Kidney tubule cell (primary cell): Measurements from ENCODE around the gene BBX.
"Not testable (repeated sequence)": the region's sequence is repeated elsewhere in the genome, so short reads cannot be mapped to it uniquely, and the experiment has no call there.

Source experiments
- DNase-seq: peaks from one replicate; pipeline ENCODE4 v3.0.0-alpha.2; 2018; ENCODE audit warnings: low spot score

Gene BBX

GRCh38 chr3:107542665-107543064 lies 19.9 kb downstream of the BBX start:
- DNase-seq: no peak

GRCh38 chr3:107543666-107544065 lies 20.9 kb downstream of the BBX start:
- DNase-seq: peak; percentile 6

DNA sequence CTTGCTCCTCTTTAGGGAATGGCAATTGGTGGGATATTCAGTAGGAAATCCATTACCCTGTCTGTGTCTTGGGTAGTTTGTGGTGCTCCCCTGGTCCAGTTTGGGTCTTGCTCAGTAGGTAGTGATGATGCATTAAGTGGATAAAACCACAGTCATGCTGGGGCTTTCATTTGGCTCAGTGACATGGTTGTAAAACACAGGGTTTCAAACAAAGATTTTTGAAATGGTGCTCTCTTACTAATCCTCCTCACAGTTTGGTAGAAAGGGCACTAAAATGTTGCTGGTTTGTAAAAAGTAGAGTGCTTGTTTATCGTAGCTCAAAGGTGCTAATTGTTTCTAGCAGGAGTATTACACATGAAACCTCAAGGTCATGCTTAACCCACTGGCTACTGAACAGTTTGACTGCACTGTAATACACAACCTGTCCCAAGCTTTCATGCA lies 22.9 kb downstream of the BBX start:
- peak; percentile 7 for DNase-seq

- no peak for DNase-seq
These were observed 25.8 kb downstream of the BBX start for GRCh38 chr3:107548601-107549000.

- DNase-seq: no peak
These were observed 32.6 kb downstream of the BBX start for GRCh38 chr3:107555359-107555758.

GRCh38 chr3:107557743-107558142 lies 35.0 kb downstream of the BBX start:
- no peak for DNase-seq

GRCh38 chr3:107560166-107560565 lies 37.4 kb downstream of the BBX start:
- DNase-seq: no peak

DNA sequence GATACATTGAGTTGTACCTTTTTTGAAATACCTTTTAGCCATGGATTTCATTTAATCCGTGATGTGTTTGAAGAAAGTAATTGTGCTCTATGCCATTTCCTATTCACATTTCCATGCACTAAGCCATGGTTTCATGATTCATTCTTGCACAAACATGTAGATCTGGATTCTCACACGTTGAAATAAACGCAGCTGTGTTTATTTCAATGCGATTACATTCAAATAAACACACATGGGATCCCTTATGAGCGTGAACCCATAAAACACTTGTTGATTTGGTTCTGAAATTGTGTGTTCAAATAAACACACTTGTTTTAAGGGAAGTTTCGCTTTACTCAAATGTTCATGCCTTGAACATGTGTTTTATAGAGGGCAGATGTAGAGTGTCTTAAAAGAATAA lies 39.2 kb downstream of the BBX start:
- no peak for DNase-seq

- DNase-seq: no peak
These were observed 40.3 kb downstream of the BBX start for GRCh38 chr3:107562969-107563529.

DNA sequence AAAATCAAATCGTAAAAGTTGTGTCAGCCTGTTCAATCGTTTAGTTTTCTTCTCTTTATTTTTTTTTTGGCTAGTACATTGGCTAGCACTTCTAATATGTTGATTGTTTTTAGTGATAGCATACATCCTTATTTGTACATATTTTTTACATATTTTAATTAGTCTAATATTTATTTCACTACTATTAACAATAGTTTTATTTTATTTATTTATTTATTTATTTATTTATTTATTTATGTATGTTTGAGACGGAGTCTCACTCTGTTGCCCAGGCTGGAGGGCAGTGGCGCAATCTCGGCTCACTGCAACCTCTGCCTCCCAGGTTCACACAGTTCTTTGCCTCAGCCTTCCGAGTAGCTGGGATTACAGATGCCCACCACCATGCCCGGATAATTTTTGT lies 42.5 kb downstream of the BBX start:
- not testable (repeated sequence) for DNase-seq

DNA sequence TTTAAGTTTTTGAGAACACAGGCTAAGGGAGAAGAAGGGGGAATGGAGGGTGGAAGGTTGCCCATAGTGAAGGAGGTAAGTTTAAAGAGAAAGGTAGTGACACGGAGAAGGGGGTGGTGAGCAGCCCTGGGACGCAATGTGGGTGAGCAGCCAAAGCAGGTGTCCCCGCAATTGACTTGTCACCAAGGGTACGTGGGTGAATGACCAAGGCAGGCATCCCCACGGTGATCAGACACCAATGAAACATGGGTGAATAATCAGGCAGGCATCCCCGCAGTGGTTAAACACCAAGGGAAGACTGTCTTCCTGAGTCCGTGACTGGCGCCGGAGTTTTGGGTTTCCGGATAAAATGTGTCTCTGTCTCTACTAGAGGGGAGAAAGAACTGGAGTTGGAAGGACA lies 48.3 kb downstream of the BBX start:
- DNase-seq: peak; percentile 28

- DNase-seq: not testable (repeated sequence)
These were observed 48.7 kb downstream of the BBX start for GRCh38 chr3:107571492-107571891.

GRCh38 chr3:107574650-107575049 lies 51.9 kb downstream of the BBX start:
- peak; percentile 44 for DNase-seq

DNA sequence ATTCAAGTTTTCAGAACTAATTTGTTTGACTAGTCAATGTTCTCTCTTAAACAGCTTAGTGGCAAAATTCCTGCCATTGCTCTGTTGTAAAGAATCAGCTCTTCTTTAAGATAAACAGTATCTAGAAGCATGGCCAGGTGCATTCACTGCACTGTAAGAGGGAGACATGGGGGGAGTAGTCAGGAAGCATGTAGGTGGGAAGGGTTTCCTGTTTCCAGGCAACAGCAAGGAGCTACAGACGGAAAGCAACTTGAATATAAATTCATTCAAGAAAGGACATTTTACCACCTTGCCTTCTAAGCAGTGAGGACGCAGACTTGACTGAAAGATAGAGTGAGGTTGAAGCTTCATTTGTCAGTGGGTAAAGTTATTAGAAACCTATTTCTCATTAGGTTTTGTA lies 55.3 kb downstream of the BBX start:
- no peak for DNase-seq

- no peak for DNase-seq
These were observed 55.8 kb downstream of the BBX start for GRCh38 chr3:107578523-107578922.

GRCh38 chr3:107579371-107579770 lies 56.6 kb downstream of the BBX start:
- DNase-seq: no peak

DNA sequence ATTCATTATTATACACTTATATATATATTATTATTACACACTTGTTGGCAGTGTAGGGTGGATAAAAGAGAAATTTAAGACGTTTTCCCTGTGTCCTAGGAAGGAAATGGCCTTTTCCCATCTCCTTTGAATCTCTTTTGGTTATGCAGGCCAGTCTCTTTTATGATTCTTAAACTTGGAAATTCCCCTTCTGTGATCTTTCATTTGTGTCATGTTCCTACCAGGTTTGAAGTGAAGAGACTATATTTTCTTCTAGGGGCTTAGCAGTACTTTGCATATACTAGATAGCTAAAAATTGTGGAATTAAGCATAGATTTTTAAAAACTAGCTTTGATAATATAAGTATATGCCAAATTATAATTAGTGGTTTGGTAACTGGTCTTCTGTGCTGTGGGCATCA lies 58.5 kb downstream of the BBX start:
- DNase-seq: no peak

DNA sequence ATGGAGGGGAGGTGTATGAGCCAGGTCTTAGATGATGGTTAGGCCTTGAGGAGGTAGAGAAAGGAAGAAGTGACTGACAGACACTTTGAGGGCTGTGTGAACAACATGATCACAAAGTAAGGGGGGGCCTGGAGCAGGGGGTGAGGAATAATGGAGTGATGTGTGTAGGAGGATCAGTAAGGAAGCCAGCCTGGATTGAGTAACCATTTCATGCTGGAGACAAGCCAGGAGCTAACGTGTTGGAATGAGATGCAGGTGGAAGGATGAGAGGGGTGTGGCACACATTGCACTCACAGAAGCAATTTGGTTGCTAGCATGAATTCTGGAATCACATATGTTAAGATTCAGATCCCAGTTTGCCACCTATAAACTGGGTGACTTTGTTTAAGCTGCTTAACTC lies 65.5 kb downstream of the BBX start:
- no peak for DNase-seq

DNA sequence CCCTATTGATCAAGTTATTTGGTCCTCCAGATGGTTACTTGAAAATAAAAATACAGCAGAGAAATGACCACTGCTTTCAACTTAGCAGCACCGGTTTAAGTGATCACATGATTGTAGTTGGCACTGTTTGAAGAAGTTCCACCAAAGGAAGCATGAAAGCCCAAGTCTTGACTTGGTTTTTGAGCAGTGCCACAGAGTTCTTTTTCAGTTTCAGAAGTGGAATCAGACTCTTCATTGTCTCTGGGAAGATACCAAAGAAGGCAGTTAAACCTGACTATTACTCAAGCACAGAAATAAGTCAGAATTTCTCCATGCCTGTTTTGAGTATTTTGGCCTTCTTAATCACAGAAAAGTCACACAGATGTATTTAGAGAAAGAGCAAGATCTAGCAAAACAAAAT lies 66.7 kb downstream of the BBX start:
- DNase-seq: no peak

GRCh38 chr3:107590786-107591185 lies 68.0 kb downstream of the BBX start:
- no peak for DNase-seq

DNA sequence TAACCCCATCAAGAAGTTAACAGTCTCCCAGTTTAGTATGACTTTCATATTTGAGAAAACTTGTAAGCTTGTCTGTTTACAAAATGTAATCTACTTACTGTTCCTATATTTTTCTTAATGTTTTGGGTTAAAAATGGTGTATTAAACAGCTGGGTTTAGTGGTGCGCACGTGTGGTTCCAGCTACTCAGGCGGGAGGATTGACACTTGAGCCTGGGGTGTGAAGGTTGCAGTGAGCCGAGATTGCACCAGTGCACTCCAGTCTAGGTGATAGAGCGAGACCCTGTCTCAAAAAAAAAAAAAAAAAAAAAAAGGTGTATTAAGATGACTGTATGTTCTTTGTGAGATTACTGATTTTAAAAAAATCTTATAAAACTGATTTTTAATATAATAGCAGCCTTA lies 69.3 kb downstream of the BBX start:
- no peak for DNase-seq

DNA sequence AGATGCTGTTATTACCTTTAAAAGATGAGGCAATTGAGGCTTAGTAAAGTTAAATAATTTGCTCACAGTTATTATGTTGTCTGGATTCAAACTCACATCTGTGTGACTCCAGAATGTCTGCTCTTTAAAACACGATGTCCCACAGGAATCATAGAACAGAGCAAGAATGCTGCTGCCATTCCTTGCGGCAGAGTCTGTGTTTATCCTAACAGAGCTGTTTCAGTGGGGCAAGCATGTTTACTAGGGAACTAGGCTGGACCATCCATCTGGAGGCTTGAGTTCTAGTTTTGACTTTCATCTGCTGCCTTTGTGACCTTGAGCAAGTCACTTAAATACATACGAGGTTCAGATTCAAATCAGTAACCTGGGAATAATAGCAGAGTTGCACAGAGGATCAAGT lies 72.1 kb downstream of the BBX start:
- no peak for DNase-seq

DNA sequence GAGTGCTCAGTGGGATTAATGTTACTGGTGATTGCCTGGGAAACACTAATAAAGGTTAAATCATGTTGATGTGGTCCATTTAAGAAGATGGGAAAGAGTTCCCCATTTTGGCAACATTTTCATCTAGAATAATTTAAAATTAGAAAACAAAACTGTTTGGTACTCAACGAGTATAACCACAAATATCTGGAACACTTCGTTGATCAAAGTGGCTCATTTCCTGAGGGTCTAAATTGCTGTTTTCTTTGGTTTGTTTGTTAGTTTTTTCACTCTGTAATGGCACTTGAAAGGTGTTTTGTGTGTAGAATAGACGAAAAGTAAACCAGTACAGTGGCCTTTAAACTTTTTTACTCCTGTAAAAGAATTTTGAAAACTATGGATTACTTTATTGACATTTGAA lies 73.9 kb downstream of the BBX start:
- no peak for DNase-seq

- peak; percentile 90 for DNase-seq
These were observed 76.4 kb downstream of the BBX start for GRCh38 chr3:107598926-107599771.
